GM12874 (cell line): ENCODE data around the gene ZNF747.

Experiments used
- TF ChIP-seq, protein P1 (sequence below): IDR thresholded peaks from 2 replicates; pipeline ENCODE4 v1.5.1; 2011; ENCODE audit warnings: low read depth, mild to moderate bottlenecking, control low read depth, low read length, moderate library complexity; ENCODE audit not compliant: insufficient read depth

The ZNF747 gene

GRCh38 chr16:30503403-30504296 is 31.0 kb downstream of the ZNF747 start:
- TF ChIP-seq, protein P1, sequence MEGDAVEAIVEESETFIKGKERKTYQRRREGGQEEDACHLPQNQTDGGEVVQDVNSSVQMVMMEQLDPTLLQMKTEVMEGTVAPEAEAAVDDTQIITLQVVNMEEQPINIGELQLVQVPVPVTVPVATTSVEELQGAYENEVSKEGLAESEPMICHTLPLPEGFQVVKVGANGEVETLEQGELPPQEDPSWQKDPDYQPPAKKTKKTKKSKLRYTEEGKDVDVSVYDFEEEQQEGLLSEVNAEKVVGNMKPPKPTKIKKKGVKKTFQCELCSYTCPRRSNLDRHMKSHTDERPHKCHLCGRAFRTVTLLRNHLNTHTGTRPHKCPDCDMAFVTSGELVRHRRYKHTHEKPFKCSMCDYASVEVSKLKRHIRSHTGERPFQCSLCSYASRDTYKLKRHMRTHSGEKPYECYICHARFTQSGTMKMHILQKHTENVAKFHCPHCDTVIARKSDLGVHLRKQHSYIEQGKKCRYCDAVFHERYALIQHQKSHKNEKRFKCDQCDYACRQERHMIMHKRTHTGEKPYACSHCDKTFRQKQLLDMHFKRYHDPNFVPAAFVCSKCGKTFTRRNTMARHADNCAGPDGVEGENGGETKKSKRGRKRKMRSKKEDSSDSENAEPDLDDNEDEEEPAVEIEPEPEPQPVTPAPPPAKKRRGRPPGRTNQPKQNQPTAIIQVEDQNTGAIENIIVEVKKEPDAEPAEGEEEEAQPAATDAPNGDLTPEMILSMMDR: no peak

GRCh38 chr16:30499284-30499683 is 35.4 kb downstream of the ZNF747 start:
- TF ChIP-seq, protein P1: no peak

DNA sequence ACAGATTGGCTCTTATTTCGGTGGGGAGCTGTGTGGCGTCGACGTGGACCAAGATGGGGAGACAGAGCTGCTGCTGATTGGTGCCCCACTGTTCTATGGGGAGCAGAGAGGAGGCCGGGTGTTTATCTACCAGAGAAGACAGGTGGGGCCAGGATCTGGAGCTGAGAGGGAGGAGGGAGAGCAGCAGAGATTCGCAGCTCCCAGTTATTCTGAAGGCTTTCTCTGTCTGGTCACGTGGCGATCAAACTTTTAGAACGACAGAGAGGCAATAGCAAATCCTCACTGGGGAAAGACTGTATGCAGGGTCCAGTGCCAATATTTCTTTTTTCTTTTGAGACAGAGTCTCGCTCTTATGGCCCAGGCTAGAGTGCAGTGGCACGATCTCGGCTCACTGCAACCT is 39.9 kb downstream of the ZNF747 start:
- TF ChIP-seq, protein P1: no peak

GRCh38 chr16:30493941-30494488 is 40.6 kb downstream of the ZNF747 start:
- TF ChIP-seq, protein P1: no peak

DNA sequence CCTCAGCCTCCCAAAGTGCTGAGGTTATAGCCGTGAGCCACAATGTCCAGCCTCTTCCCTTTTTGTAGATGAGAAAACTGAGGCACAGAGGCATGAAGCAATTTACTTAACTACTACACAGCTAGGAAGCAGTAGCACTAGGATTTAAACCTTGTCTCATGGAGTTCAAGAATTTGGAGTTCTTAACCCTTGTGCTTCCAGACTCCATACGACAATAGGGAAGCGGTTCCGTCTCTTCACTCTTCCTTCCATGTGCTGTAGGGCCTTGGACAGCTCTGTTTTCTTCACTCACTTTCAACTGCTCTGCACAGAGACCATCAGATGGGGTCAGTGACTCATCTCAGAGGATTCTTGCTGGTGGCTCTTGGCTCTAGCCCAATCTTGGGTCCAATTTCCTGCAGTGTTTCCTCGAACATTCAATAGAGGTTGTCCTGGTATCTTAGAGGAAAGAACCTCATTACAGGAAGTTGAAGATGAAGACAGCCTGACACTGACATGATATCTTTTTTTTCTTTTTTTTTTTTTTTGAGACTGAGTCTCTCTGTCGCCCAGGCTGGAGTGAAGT is 42.8 kb downstream of the ZNF747 start:
- TF ChIP-seq, protein P1: no peak

DNA sequence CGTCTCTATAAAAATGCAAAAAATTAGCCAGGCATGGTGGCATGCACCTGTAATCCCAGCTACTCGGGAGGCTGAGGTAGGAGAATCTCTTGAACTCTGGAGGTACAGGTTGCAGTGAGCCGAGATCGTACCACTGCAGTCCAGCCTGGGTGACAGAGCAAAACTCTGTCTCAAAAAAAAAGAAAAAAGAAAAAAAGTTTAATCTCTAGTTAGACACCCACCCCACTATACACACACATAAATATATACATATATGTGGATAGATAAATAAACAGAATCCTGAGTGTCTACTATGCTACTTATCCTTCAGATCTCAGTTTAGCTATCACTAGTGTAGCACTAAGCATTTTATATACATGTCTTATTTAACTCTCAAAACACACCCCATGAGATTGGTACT is 43.4 kb downstream of the ZNF747 start:
- TF ChIP-seq, protein P1: no peak

- TF ChIP-seq, protein P1: no peak
These were observed 44.4 kb downstream of the ZNF747 start for GRCh38 chr16:30490210-30490609.
